Spleen (tissue), 7 donors: ENCODE measurements around the gene RFX1.

Experiments used
- POLR2A ChIP-seq, 3 donors: fragments of 450-650 bp; IDR thresholded peaks; one replicate each; pipeline ENCODE4 v1.5.1; 2017; ENCODE audit warnings: antibody characterized with exemption in 3 of 3, mild to moderate bottlenecking in 1 of 3
- POLR2AphosphoS5 ChIP-seq, 3 donors: sonication (generic); formaldehyde crosslinking; IDR thresholded peaks; one replicate each; pipeline ENCODE4 v1.5.1; 2017; ENCODE audit warnings: antibody characterized with exemption in 3 of 3
- TF ChIP-seq, protein P1 (sequence below), 11 experiments: fragments of 200-600 bp in 7 of 11; fragments of 450-650 bp in 4 of 11; sonication (generic) in 4 of 11; IDR thresholded peaks in 8 of 11; conservative IDR thresholded peaks in 3 of 11; 1 replicate in 7 of 11; 2 replicates in 4 of 11; pipeline versions ENCODE4 v1.4.0 to v1.8.0; 2016 to 2021; ENCODE audit warnings: antibody characterized with exemption in 11 of 11, inconsistent platforms in 4 of 11, mild to moderate bottlenecking in 1 of 11
- donor health status: DM: no; HTN: no; CAD: no; lungs with moderate emphysema.
- donor health status: DM: no; HTN: no; CAD: no.
- donor health status: DM: no; HTN: no; CAD: no.

DNA sequence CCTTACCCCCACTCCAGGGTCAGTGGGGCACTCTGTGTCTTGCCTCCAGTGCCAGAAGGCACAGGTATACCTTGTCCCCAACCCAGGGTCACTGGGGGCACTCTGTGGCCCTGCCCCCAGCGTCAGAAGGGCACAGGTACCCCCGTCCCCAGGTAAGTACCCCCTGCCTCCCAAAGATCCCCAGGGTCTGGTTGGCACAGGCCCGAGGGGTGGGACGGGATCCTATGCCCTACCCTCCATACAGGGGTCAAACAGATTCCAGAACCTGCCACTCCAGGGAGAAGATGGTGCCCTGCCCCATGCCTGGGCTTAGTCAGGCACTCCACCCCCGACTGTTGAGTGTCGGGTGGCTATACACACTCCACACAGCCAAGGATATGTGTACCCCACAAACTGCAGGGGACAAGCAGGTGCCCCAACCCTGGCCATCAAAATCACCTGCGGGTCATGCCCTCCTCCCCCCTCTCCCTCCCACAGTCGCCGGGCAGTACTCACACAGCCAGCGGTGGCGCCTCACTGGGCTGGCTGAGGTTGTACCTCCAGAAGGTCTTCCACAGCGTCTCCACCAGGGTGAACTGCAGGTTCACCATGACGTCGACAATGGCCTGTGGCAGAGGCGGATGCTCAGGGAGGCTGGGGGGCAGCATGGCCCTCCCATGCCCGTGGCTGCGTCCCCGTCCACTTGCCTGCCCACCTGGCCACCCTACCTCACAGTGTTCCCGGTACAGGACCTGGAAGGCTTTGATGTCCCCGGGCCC, 40.0 kb downstream of the RFX1 start:
- TF ChIP-seq, protein P1, sequence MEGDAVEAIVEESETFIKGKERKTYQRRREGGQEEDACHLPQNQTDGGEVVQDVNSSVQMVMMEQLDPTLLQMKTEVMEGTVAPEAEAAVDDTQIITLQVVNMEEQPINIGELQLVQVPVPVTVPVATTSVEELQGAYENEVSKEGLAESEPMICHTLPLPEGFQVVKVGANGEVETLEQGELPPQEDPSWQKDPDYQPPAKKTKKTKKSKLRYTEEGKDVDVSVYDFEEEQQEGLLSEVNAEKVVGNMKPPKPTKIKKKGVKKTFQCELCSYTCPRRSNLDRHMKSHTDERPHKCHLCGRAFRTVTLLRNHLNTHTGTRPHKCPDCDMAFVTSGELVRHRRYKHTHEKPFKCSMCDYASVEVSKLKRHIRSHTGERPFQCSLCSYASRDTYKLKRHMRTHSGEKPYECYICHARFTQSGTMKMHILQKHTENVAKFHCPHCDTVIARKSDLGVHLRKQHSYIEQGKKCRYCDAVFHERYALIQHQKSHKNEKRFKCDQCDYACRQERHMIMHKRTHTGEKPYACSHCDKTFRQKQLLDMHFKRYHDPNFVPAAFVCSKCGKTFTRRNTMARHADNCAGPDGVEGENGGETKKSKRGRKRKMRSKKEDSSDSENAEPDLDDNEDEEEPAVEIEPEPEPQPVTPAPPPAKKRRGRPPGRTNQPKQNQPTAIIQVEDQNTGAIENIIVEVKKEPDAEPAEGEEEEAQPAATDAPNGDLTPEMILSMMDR (IDR thresholded peaks at IDR 0.05 in 8 of 11, conservative IDR thresholded peaks at IDR 0.05 in 3 of 11) = no peak
- TF ChIP-seq POLR2A (IDR thresholded peaks at IDR 0.05) (no peak), POLR2AphosphoS5 (IDR thresholded peaks at IDR 0.05) (no peak)
